GM18499 (cell line): ENCODE data around the gene PATL2.
"Not testable (repeated sequence)": the region's sequence is repeated elsewhere in the genome, so short reads cannot be mapped to it uniquely, and the experiment has no call there.

Experiments
- ATAC-seq: cut with Tn5 transposase; IDR thresholded peaks from one replicate; pipeline ENCODE4 v1.9.1; 2021; ENCODE audit warnings: moderate number of reproducible peaks; ENCODE audit not compliant: insufficient read depth, unreplicated experiment

PATL2 gene

DNA sequence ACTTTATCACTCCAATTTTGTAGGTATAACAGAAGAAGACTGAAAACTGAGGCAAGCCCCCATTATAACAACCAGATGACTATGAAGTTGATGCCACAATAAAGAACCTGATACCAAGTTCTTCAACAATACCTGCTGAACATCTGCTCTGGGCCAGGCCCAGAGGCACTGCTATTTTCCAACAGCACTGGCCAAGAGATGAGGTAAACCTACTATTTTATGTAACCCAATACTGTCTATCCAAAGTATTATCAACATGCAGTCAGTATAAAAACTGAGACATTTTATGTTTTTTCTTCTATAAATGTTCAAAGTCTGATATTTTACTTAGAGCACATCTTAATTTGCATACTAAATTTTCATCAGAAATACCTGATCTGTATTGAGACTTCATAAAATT lies 53.7 kb downstream of the PATL2 start:
- ATAC-seq, result no peak

DNA sequence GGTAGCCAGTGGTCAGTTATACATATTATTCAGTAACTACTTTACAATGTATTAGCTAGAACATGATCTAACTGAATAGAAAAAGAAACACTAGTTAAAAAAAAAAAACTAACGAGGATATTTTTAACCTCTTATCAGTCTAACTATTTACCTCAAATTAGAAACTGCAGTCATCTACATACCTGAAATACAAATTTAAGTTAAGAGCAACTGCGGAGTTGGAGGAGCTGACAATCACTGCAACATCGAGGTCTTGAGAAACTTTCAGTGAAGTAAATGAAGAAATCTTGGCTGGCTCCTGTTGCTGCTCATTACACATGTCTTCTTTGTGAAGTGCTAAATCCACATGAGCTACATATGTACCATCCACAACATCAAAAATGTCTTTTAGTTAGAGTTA lies 54.2 kb downstream of the PATL2 start:
- no peak for ATAC-seq

DNA sequence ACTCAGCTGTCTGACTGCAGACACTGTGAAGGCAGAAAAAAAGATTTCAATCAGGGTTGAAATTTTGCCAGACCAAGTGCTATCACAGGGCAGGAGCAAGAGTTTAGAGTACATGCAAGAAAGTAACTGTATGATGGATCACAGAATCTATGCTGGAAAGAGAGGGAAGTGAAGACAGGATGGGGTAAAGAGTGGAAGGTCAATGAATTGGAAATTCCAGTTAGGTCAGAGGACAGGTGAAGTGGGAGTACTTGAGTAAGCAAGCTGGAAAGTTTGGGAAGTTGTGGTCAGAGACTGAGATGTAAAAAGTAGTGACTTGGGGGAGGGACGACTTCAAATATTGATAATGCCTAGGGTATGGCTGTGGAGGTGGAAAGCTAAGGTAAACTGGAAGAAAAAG lies 54.8 kb downstream of the PATL2 start:
- no peak for ATAC-seq

DNA sequence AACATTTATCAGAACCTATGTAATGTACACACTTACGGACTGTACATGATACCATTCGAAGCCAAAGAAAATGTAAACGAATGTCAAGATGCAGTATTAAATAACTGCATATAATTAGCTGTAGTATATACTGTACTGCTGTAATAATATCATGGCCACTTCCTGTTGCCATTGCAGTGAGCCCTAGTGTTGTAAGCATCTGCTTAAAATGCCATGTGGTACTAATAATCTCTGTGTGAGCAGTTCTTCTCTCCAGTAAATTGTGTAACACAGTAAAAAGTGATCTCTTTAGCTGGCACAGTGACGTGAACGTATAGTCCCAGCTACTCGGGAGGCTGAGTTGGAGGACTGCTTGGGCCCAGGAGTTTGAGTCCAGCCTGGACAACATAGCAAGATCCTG lies 56.3 kb downstream of the PATL2 start:
- no peak for ATAC-seq

DNA sequence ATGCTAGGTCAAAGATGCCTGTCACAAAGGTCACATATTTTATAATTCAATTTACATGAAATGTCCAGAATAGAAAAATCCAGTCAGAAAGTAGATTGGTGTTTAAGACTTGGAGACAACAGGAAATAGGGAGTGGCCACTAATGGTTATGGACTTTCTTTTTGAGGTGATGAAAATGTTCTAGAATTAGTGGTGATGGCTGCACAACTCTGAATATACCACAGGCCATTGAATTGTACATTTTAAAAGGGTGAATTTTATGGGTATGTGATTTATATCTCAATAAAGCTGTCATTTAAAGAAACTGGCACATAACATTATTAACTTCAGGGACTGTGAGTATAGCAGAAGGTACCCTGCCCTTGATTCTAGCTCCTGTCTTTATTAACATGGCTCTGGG lies 63.5 kb downstream of the PATL2 start:
- ATAC-seq, result no peak

DNA sequence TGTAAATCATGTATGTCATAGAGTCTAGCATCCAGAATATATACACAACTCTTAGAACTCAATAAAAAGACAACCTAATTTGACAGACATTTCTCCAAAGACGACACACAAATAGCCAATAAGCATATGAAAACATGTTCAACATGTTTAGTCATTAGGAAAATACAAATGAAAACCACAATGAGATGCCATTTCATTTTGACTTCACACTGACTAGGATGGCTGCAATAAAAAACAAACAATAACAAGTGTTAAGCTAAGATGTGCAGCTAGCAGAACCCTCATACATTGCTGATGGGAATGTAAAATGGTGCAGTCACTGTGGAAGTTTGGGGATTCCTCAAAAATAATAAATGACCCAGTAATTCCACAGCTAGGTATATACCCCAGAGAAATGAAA lies 64.1 kb downstream of the PATL2 start:
- no peak for ATAC-seq

DNA sequence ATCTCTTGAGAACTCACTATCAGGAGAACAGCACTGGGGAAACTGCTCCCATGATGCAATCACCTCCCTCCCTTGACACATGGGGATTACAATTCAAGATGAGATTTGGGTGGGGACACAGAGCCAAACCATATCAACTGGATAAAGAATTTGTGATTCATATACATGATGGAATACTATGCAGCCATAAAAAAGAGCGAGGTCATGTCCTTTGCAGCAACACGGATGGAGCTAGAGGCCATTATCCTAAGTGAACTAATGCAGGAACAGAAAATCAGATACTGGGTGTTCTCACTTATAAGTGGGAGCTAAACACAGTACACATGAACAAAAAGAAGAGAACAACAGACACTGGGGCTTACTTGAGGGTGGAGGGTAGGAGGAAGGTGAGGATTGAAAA lies 64.7 kb downstream of the PATL2 start:
- ATAC-seq, result no peak

DNA sequence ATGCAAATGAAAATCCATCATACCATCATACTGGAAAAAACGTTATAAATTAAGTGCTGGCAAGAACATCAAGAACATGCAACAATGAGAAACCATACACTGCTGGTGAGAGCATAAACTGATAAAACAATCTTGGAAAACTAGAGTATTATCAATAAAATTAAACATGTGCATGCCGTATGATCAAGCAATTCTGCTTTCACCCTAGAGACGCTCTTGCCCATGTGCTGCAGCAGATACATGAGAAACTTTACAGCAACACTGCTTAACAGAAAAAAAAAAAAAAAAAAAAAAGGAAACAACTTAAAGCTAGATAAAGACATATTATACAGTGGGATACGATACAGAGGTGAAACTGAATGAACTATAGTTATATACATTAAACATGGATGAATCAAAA lies 69.5 kb downstream of the PATL2 start:
- no peak for ATAC-seq

DNA sequence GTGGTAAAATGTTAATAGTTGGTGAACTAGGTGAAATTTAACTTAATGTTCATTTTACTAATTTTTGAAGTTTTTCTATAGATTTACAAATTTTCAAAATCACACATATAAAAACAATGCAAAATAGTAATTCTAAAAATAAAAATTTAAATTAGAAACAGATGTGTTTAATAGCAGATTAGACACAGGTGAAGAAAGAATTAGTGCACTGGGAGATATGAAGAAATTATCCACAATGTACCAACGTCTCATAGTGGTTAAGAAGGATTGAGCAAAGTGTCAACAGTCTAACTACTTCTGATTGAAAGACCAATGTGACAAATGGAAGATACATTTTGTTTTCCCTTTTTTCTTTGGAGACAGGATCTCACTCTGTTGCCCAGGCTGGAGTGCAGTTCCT lies 74.1 kb downstream of the PATL2 start:
- ATAC-seq, result no peak

DNA sequence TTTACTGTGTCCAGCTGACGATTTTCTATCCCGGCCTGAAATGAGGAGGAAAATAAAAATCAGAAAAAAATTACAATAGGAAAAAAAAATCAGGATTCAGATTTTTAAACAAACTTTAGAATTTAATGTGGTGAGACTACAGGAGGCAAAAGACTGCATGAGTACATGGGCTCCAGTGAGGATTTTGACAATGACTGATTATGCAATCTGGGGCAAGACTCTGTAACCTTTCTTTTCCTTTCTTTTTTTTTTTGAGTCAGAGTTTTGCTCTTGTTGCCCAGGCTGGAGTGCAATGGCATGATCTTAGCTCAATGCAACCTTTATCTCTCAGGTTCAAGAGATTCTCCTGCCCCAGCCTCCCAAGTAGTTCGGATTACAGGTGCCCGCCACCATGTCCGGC lies 77.5 kb downstream of the PATL2 start:
- ATAC-seq, result no peak

DNA sequence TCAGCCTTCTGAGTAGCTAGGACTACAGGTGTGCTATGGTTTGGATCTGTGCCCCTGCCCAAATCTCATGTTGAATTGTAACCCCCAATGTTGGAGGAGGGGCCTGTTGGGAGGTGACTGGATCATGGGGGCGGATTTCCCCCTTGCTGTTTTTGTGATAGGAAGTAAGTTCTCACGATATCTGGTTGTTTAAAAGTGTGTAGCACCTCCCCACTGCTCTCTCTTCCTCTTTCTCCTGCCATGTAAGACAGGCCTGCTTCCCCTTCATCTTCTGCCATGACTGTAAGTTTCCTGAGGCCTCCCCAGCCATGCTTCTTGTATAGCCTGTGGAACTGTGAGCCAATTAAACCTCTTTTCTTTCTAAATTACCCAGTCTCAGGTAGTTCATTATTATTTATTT lies 85.8 kb downstream of the PATL2 start:
- ATAC-seq, result not testable (repeated sequence)

DNA sequence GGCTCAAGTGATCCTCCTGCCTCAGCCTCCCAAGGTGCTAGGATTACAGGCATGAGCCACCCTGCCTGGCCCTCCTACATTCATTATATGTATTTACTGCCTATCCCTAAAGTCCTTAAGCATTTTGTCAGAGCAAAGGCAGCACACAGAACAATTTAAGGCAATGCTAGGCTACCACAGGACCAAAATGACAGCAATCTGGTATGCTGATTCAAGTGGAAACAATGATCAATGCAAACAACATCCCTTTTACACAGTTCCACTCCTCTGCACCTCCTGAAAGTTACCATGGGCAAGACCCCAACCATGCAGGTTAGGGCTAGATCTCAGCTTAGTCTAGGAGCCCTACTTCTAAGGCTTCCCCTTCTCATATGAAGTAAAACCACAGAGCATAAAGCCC lies 87.9 kb downstream of the PATL2 start:
- no peak for ATAC-seq

DNA sequence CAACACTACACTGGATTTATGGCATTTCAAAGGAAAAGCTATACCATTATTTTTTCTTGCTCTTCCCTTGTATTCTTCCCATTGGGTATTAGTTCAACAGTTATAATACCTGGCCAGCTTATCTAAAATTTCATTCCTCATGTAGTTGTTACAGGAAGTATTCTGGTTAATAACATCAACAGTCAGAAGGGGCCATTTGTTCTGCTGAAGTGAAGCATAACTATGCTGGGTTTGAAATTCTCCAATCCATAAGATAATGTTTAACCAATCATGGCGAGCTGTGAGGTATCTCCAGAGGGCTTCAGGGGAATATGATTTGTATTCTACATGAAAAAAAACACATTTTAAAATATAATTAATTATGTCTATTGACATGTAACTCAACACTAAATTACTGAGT lies 91.0 kb downstream of the PATL2 start:
- ATAC-seq, result no peak

DNA sequence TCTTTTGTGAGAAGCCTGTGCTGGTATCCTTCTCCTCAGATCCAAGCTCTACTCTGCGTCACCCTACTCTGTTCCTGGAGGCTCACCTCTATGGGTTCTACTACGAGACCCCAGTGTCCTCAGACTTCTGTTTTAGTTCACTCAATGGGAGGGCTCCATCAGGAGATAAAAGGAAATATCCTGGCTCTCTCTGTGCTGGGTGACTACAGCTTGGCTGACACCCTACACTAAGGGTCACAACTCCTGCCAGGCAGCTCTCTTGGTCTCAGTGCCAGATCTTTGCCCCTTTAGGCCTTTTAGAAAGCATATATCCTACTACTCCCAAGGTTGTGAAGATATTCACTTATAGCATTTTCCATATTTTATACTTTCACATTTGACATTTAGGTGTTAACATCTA lies 94.1 kb downstream of the PATL2 start:
- ATAC-seq, result no peak
